Right ventricle myocardium superior (tissue), 1 donor: ENCODE data around the gene CEP170B. TPM values are rescaled to one million over a fixed set of nuclear protein-coding genes. Genes with fewer than 3 reads are reported as not detected.
A peak's percentile ranks its signal among the peaks of the same experiment; 100 is the strongest.
"Not testable (repeated sequence)": the region's sequence is repeated elsewhere in the genome, so short reads cannot be mapped to it uniquely, and the experiment has no call there.

Experiments used
- ATAC-seq: fragments of 200-7000 bp; cut with Tn5 transposase; one replicate; pipeline ENCODE4 v1.9.1; 2020; ENCODE audit warnings: mild to moderate bottlenecking; ENCODE audit not compliant: poor library complexity
- DNase-seq: peaks from one replicate; pipeline ENCODE4 v3.0.0-alpha.2; 2020
- intact Hi-C: fragments of 100-400 bp; cut with DNase I; formaldehyde crosslinking; loops from one replicate; pipeline ENCODE4 v1.11.2; 2022
- total RNA-seq: library from RNA; stranded (reverse); fragmentation: NEBNext Ultra II Directional; extraction: Animal tissue kit (Norgen Biotek cat#: 25700); gene quantifications from one replicate; pipeline ENCODE4 v1.2.1, GENCODE V29; 2021
- donor health status: DM: no; HTN: yes; CAD: no; lungs with severe emphysema.

CEP170B gene
- total RNA-seq, 1 donor from 2014 or later, result 9.5 TPM

- intact Hi-C loops, result no loop called here
- no peak for ATAC-seq
- DNase-seq, result peak; percentile 33
Observed at GRCh38 chr14:104933746-104934733, 69.0 kb downstream of the CEP170B start.

GRCh38 chr14:104935026-104935650, 70.1 kb downstream of the CEP170B start:
- ATAC-seq, result no peak
- no peak for DNase-seq
- intact Hi-C loops, result no loop called here

GRCh38 chr14:104935955-104936354, 70.9 kb downstream of the CEP170B start:
- DNase-seq, result no peak
- no peak for ATAC-seq
- intact Hi-C loops, result no loop called here

- DNase-seq (peak; percentile 31), ATAC-seq (no peak)
- intact Hi-C loops, result no loop called here
Observed at GRCh38 chr14:104936361-104937155, 71.5 kb downstream of the CEP170B start.

GRCh38 chr14:104937161-104937560, 72.1 kb downstream of the CEP170B start:
- ATAC-seq, result no peak
- no peak for DNase-seq
- intact Hi-C loops, result no loop called here

GRCh38 chr14:104937694-104938365, 72.8 kb downstream of the CEP170B start:
- ATAC-seq (no peak), DNase-seq (no peak)
- intact Hi-C loops, result no loop called here

- ATAC-seq (no peak), DNase-seq (no peak)
- intact Hi-C loops, result no loop called here
Observed at GRCh38 chr14:104938436-104938835, 73.4 kb downstream of the CEP170B start.

- no peak for DNase-seq
- intact Hi-C loops, result no loop called here
- ATAC-seq, result no peak
Observed at GRCh38 chr14:104938960-104939359, 73.9 kb downstream of the CEP170B start.

GRCh38 chr14:104939666-104940410, 74.8 kb downstream of the CEP170B start:
- intact Hi-C loops, result no loop called here
- no peak for ATAC-seq
- DNase-seq, result peak; percentile 30

- ATAC-seq, result no peak
- no peak for DNase-seq
- intact Hi-C loops, result no loop called here
Observed at GRCh38 chr14:104940526-104941150, 75.6 kb downstream of the CEP170B start.

GRCh38 chr14:104941508-104942365, 76.7 kb downstream of the CEP170B start:
- intact Hi-C loops, result no loop called here
- DNase-seq, result no peak
- no peak for ATAC-seq

GRCh38 chr14:104942586-104942985, 77.5 kb downstream of the CEP170B start:
- no peak for DNase-seq
- intact Hi-C loops, result no loop called here
- ATAC-seq, result no peak

GRCh38 chr14:104943216-104944015, 78.3 kb downstream of the CEP170B start:
- DNase-seq, result peak; percentile 29
- intact Hi-C loops, ATAC-seq: not testable (repeated sequence)

- intact Hi-C loops, ATAC-seq: not testable (repeated sequence)
Observed at GRCh38 chr14:104944016-104944308, 78.9 kb downstream of the CEP170B start.

GRCh38 chr14:104944436-104945205, 79.6 kb downstream of the CEP170B start:
- ATAC-seq, intact Hi-C loops: not testable (repeated sequence)
- DNase-seq, result peak; percentile 30

More at GRCh38 chr14:104944016-104944308, 78.9 kb downstream of the CEP170B start:
- DNase-seq, result not testable (repeated sequence)
